Liver (tissue), 3 donors: ENCODE results near the gene ZNF254.

Source experiments
- RAD21 ChIP-seq, 2 donors: IDR thresholded peaks; 2 replicates each; pipeline ENCODE4 v1.6.1; 2016; ENCODE audit warnings: antibody characterized with exemption in 2 of 2, mild to moderate bottlenecking in 2 of 2
- TF ChIP-seq, protein P1 (sequence below): fragments of 150-350 bp; IDR thresholded peaks from 2 replicates; pipeline ENCODE4 v1.5.1; 2017; ENCODE audit warnings: improper control_type of control experiment, low read depth, low read length; ENCODE audit not compliant: missing input control
- donor health status: healthy.
- donor health status: healthy.

DNA sequence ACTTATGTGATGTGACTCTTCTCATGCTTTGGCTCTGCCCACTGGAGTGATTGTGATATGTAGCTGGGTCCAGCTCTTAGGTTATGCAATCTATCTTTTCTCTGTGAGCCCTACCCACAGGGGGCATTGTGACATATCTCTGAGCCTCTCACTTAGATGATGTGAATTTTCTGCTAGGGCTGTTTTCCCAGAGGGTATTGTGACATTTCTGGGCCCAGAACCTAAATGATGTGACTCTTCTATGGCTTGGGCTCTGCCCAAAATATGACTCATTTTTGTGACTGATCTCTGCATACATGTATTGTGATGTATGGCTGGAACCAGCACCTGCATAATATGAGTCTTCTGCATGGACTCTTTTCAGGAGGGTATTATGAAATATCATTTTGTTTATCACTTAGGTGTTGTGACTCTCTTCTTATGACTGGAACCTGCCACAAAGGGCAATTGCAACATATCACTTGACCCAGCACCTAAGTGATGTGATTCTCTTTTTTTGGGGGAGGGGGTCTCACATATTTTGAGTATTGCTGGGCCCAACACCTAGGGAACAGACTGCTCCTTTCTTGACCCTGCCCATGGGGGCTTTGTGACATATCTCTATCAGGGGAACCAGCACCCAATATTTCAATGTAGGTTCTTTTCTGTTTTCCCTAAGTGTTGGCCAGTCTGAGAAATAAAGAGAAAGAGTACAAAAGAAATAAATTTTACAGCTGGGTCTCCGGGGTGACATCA, 12.1 kb upstream of the ZNF254 start:
- TF ChIP-seq, protein P1, sequence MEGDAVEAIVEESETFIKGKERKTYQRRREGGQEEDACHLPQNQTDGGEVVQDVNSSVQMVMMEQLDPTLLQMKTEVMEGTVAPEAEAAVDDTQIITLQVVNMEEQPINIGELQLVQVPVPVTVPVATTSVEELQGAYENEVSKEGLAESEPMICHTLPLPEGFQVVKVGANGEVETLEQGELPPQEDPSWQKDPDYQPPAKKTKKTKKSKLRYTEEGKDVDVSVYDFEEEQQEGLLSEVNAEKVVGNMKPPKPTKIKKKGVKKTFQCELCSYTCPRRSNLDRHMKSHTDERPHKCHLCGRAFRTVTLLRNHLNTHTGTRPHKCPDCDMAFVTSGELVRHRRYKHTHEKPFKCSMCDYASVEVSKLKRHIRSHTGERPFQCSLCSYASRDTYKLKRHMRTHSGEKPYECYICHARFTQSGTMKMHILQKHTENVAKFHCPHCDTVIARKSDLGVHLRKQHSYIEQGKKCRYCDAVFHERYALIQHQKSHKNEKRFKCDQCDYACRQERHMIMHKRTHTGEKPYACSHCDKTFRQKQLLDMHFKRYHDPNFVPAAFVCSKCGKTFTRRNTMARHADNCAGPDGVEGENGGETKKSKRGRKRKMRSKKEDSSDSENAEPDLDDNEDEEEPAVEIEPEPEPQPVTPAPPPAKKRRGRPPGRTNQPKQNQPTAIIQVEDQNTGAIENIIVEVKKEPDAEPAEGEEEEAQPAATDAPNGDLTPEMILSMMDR: no peak
- TF ChIP-seq RAD21 (IDR thresholded peaks at IDR 0.05): no peak
